MM.1S (cell line): ENCODE measurements around the gene EML6.

ENCODE experiments used
- EZH2 ChIP-seq: fragments of 300-600 bp; sonication (generic); optimal IDR thresholded peaks from 2 replicates; pipeline ENCODE3; 2017; ENCODE audit warnings: low read depth, mild to moderate bottlenecking, antibody characterized with exemption, low read length, mixed read lengths
- EZH2phosphoT487 ChIP-seq: fragments of 300-600 bp; sonication (generic); IDR thresholded peaks from 2 replicates; pipeline ENCODE4 v1.6.1; 2018; ENCODE audit warnings: antibody characterized with exemption, low read length
- TF ChIP-seq, protein P1 (sequence below): fragments of 300-600 bp; sonication (generic); IDR thresholded peaks from 2 replicates; pipeline ENCODE4 v1.5.1; 2016; ENCODE audit warnings: antibody characterized with exemption, low read length, mixed read lengths

DNA sequence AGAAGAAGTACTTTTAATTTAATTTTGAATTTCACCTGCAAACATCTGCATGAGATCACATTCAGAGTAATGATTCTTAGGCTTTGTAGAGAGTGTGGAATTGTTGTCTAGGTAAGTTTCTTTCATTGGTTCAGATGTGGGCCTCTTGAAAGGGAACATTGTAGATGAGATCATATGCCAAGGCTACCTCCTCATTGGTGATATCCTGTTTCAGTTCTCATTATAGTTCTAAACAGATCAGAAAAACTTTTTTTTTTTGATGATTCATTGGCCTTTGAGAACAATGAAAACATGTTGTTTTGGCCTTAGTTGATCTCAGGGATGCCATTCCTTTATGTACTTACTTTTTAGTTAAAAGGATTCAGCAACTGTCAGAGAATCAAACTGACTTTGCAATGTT is 44.5 kb downstream of the EML6 start:
- TF ChIP-seq, protein P1, sequence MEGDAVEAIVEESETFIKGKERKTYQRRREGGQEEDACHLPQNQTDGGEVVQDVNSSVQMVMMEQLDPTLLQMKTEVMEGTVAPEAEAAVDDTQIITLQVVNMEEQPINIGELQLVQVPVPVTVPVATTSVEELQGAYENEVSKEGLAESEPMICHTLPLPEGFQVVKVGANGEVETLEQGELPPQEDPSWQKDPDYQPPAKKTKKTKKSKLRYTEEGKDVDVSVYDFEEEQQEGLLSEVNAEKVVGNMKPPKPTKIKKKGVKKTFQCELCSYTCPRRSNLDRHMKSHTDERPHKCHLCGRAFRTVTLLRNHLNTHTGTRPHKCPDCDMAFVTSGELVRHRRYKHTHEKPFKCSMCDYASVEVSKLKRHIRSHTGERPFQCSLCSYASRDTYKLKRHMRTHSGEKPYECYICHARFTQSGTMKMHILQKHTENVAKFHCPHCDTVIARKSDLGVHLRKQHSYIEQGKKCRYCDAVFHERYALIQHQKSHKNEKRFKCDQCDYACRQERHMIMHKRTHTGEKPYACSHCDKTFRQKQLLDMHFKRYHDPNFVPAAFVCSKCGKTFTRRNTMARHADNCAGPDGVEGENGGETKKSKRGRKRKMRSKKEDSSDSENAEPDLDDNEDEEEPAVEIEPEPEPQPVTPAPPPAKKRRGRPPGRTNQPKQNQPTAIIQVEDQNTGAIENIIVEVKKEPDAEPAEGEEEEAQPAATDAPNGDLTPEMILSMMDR, result no peak
- TF ChIP-seq EZH2phosphoT487 (no peak), EZH2 (no peak)
